K562 (cell line): ENCODE measurements around the gene S100A3. TPM values are rescaled to one million over a fixed set of nuclear protein-coding genes. Genes with fewer than 3 reads are reported as not detected.

Experiments
- ATAC-seq: fragments of 200-7000 bp; cut with Tn5 transposase; 3 replicates; pipeline ENCODE4 v1.9.1; 2020; ENCODE audit warnings: moderate library complexity
- BruUV-seq: library from RNA; stranded (reverse); fragments of 400-500 nt; replicated peaks from 2 replicates; lab custom pipeline; 2021; lab: Mats Ljungman, UMichigan
- CTCF ChIA-PET: fragments of 300-600 bp; formaldehyde crosslinking; extraction: SDS; loops from one replicate; lab custom pipeline; 2021; ENCODE audit warnings: low intra/inter-chr PET ratio; lab: Yijun Ruan, JAX
- POLR2A ChIA-PET: fragments of 300-600, 350-650 bp; sonication (Branson Sonifier 250); formaldehyde crosslinking; extraction: SDS; loops from one replicate; lab custom pipeline; 2021; ENCODE audit warnings: antibody characterized with exemption, inconsistent platforms; lab: Yijun Ruan, JAX
- DNase-seq, 4 experiments: peaks; one replicate each; pipeline versions ENCODE4 v3.0.0 to v3.0.0-alpha.2; 2011 to 2018; ENCODE audit warnings: low spot score in 3 of 4, mixed read lengths in 3 of 4; ENCODE audit errors: extremely low read depth in 1 of 4
- FAIRE-seq: peaks from 2 replicates; lab custom pipeline; 2011; peaks lifted over from hg19 to GRCh38; lab: Jason Lieb, UNC
- H2AFZ ChIP-seq: 2 replicates; pipeline ENCODE4 v1.6.0; 2011; ENCODE audit warnings: low read depth, low read length, control low read depth, inconsistent platforms
- H3K27ac ChIP-seq: fragments of 200-600 bp; 3 replicates; pipeline ENCODE4 v1.8.0; 2011; ENCODE audit warnings: low read depth, mild to moderate bottlenecking, control low read depth, inconsistent platforms, low read length, moderate library complexity, mixed read lengths; ENCODE audit errors: extremely low read depth
- H3K27me3 ChIP-seq, 2 experiments: fragments of 300-600 bp in 1 of 2; 2 replicates in 1 of 2; 3 replicates in 1 of 2; pipeline versions ENCODE4 v1.6.0 to v1.8.0; 2011; ENCODE audit warnings: inconsistent platforms in 2 of 2, low read length in 2 of 2, mild to moderate bottlenecking in 1 of 2, mixed read lengths in 1 of 2, moderate library complexity in 1 of 2; ENCODE audit not compliant: control insufficient read depth in 2 of 2, insufficient read depth in 2 of 2
- H3K36me3 ChIP-seq: fragments of 300-600 bp; 3 replicates; pipeline ENCODE4 v1.8.0; 2011; ENCODE audit warnings: mild to moderate bottlenecking, low read length, inconsistent platforms; ENCODE audit not compliant: control insufficient read depth, insufficient read depth
- H3K4me1 ChIP-seq, 2 experiments: fragments of 200-600 bp in 1 of 2; replicated peaks in 1 of 2; 2 replicates in 1 of 2; 3 replicates in 1 of 2; pipeline versions ENCODE4 v1.5.1 to v1.8.0; 2011; ENCODE audit warnings: inconsistent platforms in 2 of 2, low read length in 2 of 2, mild to moderate bottlenecking in 1 of 2, mixed read lengths in 1 of 2, moderate library complexity in 1 of 2; ENCODE audit not compliant: control insufficient read depth in 2 of 2, insufficient read depth in 2 of 2
- H3K4me2 ChIP-seq: 2 replicates; pipeline ENCODE4 v1.6.1; 2011; ENCODE audit warnings: low read length, control low read depth, inconsistent platforms, mixed read lengths; ENCODE audit not compliant: insufficient read depth
- H3K4me3 ChIP-seq: fragments of 200-600 bp; sonication (generic), shearing (Covaris generic); 2 replicates; pipeline ENCODE4 v1.5.1; 2016; ENCODE audit warnings: control low read depth, inconsistent platforms
- H3K79me2 ChIP-seq: fragments of 200-600 bp; 3 replicates; pipeline ENCODE4 v1.8.0; 2011; ENCODE audit warnings: low read length, inconsistent platforms; ENCODE audit not compliant: control insufficient read depth, insufficient read depth
- H3K9ac ChIP-seq, 2 experiments: 2 replicates each; pipeline versions ENCODE4 v1.6.0 to v1.6.1; 2011; ENCODE audit warnings: low read depth in 2 of 2, low read length in 2 of 2, control low read depth in 1 of 2, inconsistent platforms in 1 of 2, mild to moderate bottlenecking in 1 of 2, mixed read lengths in 1 of 2; ENCODE audit not compliant: insufficient read depth in 1 of 2
- H3K9me1 ChIP-seq: one replicate; pipeline ENCODE4 v1.6.0; 2011; ENCODE audit warnings: inconsistent platforms, mild to moderate bottlenecking, low read length, moderate library complexity; ENCODE audit not compliant: control insufficient read depth, insufficient read depth
- H3K9me3 ChIP-seq: replicated peaks from 2 replicates; pipeline ENCODE4 v1.5.1; 2011; ENCODE audit warnings: low read depth, low read length, inconsistent platforms; ENCODE audit not compliant: control insufficient read depth, insufficient read depth
- H4K20me1 ChIP-seq: replicated peaks from 2 replicates; pipeline ENCODE4 v1.6.1; 2011; ENCODE audit warnings: low read length, inconsistent platforms, mixed read lengths; ENCODE audit not compliant: control insufficient read depth, insufficient read depth
- ERF ChIP-seq: fragments of 450-650 bp; formaldehyde crosslinking; IDR thresholded peaks from 2 replicates; pipeline ENCODE4 v1.4.0; 2020; ENCODE audit warnings: mild to moderate bottlenecking, mixed read lengths
- FOXP4 ChIP-seq: sonication (generic); formaldehyde crosslinking; IDR thresholded peaks from 2 replicates; pipeline ENCODE4 v1.8.0; 2022; ENCODE audit warnings: mild to moderate bottlenecking, missing genetic modification reagents, borderline replicate concordance
- SMARCE1 ChIP-seq: fragments of 450-650 bp; IDR thresholded peaks from 2 replicates; pipeline ENCODE4 v1.7.1; 2016; ENCODE audit warnings: mild to moderate bottlenecking
- whole genome bisulfite sequencing: fragments of 100-300 bp; shearing (Covaris generic); methylation state at CpG from one replicate; pipeline ENCODE4 v1.1.6; 2016; ENCODE audit warnings: low coverage, mixed read lengths; ENCODE audit not compliant: insufficient coverage; ENCODE audit errors: missing lambda C conversion rate; 5-methylcytosine and 5-hydroxymethylcytosine counted together
- in situ Hi-C: fragments of 300-500 bp; cut with MboI; formaldehyde crosslinking; loops from 4 replicates; pipeline ENCODE4 v1.15.0; 2018; ENCODE audit warnings: inconsistent platforms, mixed read lengths
- intact Hi-C: fragments of 100-400 bp; cut with micrococcal nuclease; formaldehyde crosslinking; loops from 2 replicates; pipeline ENCODE4 v1.14.2; 2022
- polyA plus RNA-seq, 8 experiments: library from polyadenylated mRNA; depleted of rRNA in 4 of 8; stranded (reverse) in 5 of 8; unstranded in 3 of 8; fragments of >200 nt; fragmentation: Nextera tagmentation in 2 of 8; fragmentation: Illumina TruSeq in 1 of 8; extraction: Ambion mirVana in 2 of 8; extraction: Trizol in 1 of 8; gene quantifications; 2 replicates each; pipeline versions ENCODE4 v1.2.1 to v1.2.3, GENCODE V29; 2011 to 2014; ENCODE audit warnings: inconsistent platforms in 1 of 8, missing spikeins in 1 of 8
- total RNA-seq, 7 experiments: library from RNA; depleted of rRNA in 6 of 7; stranded (reverse); fragments of >200 nt in 6 of 7; fragmentation: Illumina TruSeq in 2 of 7; extraction: Trizol in 2 of 7; gene quantifications; 2 replicates each; pipeline versions ENCODE4 v1.2.1 to v1.2.3, GENCODE V29; 2011 to 2021; ENCODE audit warnings: low replicate concordance in 1 of 7
- TF ChIP-seq, protein P1 (sequence below): fragments of 450-650 bp; IDR thresholded peaks from 2 replicates; pipeline ENCODE4 v1.6.1; 2016; ENCODE audit warnings: mild to moderate bottlenecking, moderate library complexity
- TF ChIP-seq, protein P2 (sequence below): fragments of 450-650 bp; IDR thresholded peaks from 2 replicates; pipeline ENCODE4 v1.6.1; 2016

Gene S100A3
- total and polyA plus RNA-seq, 9 of the 15 experiments (the other 6 are each of a cell fraction or from before 2014, with no cell fraction given): 0.08 to 1.7 (median 0.18) TPM; not detected in 4

DNA sequence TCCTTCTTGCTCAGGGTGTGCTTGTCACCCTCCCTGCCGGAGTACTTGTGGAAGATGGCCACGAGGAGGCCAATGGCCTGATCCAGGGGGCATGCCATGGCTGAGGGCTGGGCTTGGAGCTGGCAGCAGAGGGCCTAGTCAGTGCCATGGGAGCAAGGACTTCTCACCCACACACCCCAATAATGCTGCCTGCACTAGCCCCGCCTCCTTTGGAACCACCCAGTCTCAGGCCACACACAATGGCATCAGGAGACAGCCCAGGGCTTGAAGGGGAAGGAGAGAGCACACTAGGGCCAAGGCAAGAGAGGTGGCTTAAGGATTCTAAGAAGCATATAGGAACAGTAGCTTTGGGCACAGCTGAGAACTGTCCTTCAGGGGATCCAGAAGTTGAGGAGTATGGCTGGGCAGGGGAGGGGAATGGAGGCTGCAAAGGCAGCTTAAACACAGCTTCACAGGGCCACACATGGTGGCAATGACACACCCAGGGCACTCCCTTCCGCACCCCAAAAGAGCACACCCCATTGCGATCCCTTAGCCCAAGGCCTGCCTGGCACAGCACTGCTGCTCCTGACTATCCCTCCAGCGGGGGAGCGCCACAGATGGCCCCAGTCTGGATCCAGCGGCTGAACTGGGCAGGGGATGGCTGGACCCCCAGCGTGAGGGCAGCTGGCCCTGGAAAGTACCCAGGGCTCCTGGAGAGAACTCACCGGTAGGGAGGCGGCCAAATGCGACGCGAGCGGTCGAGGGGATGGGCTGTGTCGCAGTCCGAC lies 13.6 kb downstream of the S100A3 start, which contains the start of gene S100A6:
S100A6 (minus strand) TSS at position 750 of the 770 bp plus-strand sequence; CDS start at position 98, 652 bp downstream.
- Histone ChIP-seq H3K9ac (peak within 1 kb of the TSS; percentile 33 to 82; a peak in 3 of 4 replicates), H3K4me1 (peaks cover 53 to 57% of the 10 kb centered on the region in 2 experiments), H3K9me1 (no peaks in the 10 kb centered on the region), H3K9me3 (no peaks in the 10 kb centered on the region), H3K4me3 (peak within 1 kb of the TSS; percentile 5; the same call in 1 of the 2 replicates), H3K79me2 (no peaks in the 10 kb centered on the region; the same call in 2 of the 3 replicates), H4K20me1 (no peaks in the 10 kb centered on the region), H3K4me2 (peak within 1 kb of the TSS; percentile 65), H3K27ac (peak within 1 kb of the TSS; percentile 46; the same call in 2 of the 3 replicates), H2AFZ (peak within 1 kb of the TSS; percentile 85), H3K36me3 (no peaks in the 10 kb centered on the region), H3K27me3 (no peaks in the 10 kb centered on the region)
- in situ Hi-C loops: no loop called here
- ChIA-PET CTCF (interaction anchor here (0.7 kb wide), 1 partner anchor 36 kb away, joined by 3 read pairs; no protein-coding TSS in a partner anchor), POLR2A (interaction anchor here (0.6 to 1.2 kb wide), 4 partner anchors 10 to 255 kb away, joined by 3 to 5 read pairs (median 4); partner anchors contain the start of gene S100A4)
- intact Hi-C loops: no loop called here
- 81% methylated on average over 9 of the region's 18 CpGs for WGBS
- FAIRE-seq: no peak
- DNase-seq: peak in 1 of 4 experiments; percentile 6
- no peak for ATAC-seq
- BruUV-seq: TSS peak; percentile 45
- TF ChIP-seq, protein P1, sequence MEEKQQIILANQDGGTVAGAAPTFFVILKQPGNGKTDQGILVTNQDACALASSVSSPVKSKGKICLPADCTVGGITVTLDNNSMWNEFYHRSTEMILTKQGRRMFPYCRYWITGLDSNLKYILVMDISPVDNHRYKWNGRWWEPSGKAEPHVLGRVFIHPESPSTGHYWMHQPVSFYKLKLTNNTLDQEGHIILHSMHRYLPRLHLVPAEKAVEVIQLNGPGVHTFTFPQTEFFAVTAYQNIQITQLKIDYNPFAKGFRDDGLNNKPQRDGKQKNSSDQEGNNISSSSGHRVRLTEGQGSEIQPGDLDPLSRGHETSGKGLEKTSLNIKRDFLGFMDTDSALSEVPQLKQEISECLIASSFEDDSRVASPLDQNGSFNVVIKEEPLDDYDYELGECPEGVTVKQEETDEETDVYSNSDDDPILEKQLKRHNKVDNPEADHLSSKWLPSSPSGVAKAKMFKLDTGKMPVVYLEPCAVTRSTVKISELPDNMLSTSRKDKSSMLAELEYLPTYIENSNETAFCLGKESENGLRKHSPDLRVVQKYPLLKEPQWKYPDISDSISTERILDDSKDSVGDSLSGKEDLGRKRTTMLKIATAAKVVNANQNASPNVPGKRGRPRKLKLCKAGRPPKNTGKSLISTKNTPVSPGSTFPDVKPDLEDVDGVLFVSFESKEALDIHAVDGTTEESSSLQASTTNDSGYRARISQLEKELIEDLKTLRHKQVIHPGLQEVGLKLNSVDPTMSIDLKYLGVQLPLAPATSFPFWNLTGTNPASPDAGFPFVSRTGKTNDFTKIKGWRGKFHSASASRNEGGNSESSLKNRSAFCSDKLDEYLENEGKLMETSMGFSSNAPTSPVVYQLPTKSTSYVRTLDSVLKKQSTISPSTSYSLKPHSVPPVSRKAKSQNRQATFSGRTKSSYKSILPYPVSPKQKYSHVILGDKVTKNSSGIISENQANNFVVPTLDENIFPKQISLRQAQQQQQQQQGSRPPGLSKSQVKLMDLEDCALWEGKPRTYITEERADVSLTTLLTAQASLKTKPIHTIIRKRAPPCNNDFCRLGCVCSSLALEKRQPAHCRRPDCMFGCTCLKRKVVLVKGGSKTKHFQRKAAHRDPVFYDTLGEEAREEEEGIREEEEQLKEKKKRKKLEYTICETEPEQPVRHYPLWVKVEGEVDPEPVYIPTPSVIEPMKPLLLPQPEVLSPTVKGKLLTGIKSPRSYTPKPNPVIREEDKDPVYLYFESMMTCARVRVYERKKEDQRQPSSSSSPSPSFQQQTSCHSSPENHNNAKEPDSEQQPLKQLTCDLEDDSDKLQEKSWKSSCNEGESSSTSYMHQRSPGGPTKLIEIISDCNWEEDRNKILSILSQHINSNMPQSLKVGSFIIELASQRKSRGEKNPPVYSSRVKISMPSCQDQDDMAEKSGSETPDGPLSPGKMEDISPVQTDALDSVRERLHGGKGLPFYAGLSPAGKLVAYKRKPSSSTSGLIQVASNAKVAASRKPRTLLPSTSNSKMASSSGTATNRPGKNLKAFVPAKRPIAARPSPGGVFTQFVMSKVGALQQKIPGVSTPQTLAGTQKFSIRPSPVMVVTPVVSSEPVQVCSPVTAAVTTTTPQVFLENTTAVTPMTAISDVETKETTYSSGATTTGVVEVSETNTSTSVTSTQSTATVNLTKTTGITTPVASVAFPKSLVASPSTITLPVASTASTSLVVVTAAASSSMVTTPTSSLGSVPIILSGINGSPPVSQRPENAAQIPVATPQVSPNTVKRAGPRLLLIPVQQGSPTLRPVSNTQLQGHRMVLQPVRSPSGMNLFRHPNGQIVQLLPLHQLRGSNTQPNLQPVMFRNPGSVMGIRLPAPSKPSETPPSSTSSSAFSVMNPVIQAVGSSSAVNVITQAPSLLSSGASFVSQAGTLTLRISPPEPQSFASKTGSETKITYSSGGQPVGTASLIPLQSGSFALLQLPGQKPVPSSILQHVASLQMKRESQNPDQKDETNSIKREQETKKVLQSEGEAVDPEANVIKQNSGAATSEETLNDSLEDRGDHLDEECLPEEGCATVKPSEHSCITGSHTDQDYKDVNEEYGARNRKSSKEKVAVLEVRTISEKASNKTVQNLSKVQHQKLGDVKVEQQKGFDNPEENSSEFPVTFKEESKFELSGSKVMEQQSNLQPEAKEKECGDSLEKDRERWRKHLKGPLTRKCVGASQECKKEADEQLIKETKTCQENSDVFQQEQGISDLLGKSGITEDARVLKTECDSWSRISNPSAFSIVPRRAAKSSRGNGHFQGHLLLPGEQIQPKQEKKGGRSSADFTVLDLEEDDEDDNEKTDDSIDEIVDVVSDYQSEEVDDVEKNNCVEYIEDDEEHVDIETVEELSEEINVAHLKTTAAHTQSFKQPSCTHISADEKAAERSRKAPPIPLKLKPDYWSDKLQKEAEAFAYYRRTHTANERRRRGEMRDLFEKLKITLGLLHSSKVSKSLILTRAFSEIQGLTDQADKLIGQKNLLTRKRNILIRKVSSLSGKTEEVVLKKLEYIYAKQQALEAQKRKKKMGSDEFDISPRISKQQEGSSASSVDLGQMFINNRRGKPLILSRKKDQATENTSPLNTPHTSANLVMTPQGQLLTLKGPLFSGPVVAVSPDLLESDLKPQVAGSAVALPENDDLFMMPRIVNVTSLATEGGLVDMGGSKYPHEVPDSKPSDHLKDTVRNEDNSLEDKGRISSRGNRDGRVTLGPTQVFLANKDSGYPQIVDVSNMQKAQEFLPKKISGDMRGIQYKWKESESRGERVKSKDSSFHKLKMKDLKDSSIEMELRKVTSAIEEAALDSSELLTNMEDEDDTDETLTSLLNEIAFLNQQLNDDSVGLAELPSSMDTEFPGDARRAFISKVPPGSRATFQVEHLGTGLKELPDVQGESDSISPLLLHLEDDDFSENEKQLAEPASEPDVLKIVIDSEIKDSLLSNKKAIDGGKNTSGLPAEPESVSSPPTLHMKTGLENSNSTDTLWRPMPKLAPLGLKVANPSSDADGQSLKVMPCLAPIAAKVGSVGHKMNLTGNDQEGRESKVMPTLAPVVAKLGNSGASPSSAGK: no peak
- TF ChIP-seq, protein P2, sequence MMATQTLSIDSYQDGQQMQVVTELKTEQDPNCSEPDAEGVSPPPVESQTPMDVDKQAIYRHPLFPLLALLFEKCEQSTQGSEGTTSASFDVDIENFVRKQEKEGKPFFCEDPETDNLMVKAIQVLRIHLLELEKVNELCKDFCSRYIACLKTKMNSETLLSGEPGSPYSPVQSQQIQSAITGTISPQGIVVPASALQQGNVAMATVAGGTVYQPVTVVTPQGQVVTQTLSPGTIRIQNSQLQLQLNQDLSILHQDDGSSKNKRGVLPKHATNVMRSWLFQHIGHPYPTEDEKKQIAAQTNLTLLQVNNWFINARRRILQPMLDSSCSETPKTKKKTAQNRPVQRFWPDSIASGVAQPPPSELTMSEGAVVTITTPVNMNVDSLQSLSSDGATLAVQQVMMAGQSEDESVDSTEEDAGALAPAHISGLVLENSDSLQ: no peak
- no peak for TF ChIP-seq FOXP4 (CRISPR knock-in tag)
- no peak for TF ChIP-seq SMARCE1
- 0 out of 2 replicates have a peak, but pooled peaks have one; percentile 41 for TF ChIP-seq ERF
